Activated T-cell treated with anti-CD3 and anti-CD28 coated beads for 1 hour (primary cell): ENCODE measurements around the gene NMT2.

Source experiments
- DNase-seq: peaks from one replicate; pipeline ENCODE4 v3.0.0-alpha.2; 2020; ENCODE audit warnings: low read depth

NMT2 gene

DNA sequence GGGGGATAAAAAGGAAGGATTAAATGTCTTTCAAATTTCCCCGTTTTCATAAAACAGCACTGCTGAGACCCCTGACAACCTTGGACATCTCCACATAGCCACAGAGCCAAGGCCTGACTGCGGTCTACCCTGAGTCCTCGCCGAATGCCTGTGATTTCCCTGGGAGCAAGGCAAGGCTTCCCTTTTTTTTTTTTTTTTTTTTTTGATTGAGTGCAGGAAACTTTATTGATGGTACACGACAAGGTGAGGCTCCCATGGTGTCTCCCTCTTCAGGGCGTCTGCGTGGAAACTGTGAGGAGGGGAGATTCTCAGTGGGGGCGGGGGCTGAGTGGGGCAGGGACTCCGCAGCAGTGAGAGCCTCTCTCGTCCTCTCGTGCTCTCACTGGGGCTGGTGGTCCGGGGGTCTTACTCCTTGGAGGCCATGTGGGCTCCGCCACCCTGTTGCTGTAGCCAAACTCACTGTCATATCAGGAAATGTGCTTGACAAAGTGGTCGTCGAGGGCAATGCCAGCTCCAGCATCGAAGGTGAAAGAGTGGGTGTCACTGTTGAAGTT lies 75.6 kb downstream of the NMT2 start:
- DNase-seq = no peak

DNA sequence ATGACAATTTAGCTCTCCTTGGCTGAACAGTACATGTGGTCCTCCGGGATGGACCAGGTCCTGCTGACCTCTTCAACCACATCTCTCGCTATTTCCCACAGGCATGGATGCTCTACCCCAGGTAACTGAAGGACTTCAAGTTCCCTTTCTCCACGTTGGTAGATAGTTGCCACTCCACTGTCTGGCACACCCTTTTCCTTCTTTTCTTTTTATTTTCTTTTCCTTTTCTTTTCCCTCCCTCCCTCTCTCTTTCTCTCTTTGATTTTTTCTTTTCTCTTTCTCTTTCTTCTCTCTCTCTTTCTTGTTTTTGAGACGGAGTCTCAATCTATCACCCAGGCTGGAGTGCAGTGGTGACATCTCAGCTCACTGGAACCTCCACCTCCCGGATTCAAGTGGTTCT lies 77.1 kb downstream of the NMT2 start:
- no peak for DNase-seq

DNA sequence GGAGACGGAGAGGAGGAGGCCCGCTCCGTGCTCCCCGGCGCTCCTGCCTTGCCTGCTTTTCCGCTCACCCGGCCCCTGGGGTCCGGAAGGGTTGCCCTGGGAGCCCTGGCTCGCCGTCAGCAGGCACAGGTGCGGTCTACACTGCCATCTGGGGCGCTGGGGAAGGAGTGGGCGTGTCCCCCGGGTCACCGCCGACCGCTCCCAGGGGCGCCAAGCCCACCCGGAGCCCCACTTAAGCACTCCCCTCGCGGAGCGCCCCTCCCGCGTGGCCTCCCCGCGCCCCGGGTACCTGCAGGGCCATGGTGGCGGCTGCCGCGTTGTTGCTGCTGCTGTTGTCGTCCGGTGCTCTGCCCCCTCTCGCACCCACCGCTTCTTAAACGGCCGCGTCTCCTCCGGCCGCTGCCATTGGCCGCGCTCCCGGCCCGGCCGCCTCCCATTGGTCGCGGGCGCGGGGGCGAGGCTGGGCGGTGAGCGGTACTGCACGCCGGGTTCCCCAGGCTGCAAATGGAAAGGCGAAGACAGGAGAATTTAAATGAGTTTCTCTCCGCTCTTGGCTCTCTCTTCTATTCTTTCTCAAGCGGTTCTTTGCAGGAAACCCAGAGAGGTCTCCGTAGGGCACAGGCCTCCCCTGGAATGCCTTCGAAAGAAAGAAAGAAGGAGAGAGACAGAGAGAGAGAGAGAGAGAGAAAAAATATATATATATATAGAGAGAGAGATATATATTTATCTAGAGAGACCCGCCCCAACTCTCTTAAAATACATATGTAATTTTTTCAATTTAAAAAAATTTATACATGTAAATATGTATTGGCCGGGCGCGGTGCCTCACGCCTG lies 79.8 kb downstream of the NMT2 start, which contains the start of gene ACBD7:
Gene ACBD7 (minus strand): TSS at position 349 of the 834 bp plus-strand sequence. CDS start 48 bp downstream, at position 301.
- DNase-seq = peak; percentile 70

DNA sequence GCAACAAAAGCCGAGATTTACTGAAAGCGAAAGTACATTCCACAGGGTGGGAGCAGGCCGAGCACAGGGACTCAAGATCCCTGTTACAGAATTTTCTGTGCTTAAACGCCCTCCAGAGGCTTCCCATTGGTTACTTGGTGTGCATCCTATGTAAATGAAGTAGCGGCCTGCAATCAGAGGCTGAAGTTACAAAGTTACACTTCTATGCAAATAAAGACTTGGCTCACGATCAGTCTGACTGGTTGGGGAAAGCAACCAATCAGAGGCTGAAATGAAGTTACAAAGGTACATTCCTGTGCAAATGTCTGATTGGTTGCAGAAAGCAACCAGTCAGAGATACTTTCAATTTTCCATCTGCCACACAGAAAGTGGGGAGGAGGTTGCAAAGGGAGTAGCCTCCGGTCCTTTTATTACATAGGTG lies 84.0 kb downstream of the NMT2 start:
- DNase-seq = no peak

DNA sequence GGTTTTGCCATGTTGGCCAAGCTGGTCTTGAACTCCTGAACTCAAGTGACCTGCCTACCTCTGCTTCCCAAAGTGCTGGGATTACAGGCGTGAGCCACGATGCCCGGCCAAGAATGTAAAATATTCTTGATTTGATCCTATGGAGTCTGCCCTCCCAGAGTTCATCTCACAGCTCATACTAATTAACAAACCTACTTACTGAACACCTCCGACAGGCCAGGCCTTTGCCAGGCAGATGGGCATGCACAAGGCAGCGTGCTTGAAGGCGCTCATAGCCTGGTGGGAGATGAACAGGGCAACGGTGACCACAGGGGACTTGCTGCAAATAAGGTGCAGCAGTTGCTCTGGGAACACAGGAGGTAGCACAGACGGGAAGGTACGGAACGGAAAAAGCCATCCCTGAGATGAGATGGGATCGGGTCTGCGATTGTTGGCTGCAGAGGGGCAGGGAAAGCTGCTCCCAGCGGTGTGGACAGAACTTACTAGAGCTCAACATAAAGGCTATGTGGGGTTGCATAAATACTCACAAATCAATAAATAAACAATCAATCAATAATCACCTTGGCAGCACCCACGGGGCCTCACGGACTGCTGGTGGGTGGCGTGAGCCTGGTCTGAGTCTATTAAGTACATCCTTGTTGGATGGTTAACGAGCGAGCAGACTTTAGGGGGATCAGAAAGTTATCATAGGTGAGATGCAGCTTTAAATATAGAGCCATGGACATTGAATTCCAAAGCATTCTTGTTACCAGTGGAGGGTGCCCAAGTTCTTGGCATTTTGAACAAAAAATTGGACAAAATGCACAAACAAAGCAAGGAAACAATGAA lies 84.6 kb downstream of the NMT2 start:
- DNase-seq = no peak

DNA sequence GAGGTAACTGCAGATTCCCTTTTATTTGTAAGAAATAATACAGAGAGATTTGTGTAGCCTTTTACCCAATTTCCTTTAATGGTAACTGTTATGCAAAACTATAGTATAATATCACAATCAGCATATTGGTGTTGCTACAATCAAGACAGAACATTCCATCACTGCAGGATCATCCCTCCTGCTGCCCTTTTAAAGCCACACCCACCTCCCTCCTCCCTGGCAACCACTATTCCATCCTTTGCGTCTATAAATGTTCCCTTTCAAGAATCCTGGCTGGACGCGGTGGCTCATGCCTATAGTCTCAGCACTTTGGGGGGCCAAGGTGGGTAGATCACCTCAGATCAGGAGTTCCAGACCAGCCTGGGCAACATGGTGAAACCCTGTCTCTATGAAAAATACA lies 93.1 kb downstream of the NMT2 start:
- no peak for DNase-seq

DNA sequence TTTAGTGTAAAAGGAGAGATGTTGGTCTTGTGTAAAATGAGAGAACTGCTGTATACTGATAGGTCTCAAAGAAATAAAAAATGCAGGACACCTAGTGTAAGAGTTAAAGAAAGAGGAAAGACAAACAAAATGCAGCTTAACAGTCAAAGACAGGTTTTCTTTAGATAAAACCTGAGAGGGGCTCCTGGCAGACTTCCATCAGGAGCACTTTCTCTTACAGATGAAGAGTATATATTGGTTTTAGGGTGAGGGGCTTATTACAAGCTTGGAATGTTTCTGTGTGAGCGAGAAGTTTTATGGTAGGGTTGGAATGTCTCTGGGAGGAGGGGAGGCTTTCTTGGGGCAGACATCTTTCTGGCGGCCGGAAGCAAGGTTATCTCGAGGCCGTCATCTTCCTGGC lies 96.1 kb downstream of the NMT2 start:
- no peak for DNase-seq

DNA sequence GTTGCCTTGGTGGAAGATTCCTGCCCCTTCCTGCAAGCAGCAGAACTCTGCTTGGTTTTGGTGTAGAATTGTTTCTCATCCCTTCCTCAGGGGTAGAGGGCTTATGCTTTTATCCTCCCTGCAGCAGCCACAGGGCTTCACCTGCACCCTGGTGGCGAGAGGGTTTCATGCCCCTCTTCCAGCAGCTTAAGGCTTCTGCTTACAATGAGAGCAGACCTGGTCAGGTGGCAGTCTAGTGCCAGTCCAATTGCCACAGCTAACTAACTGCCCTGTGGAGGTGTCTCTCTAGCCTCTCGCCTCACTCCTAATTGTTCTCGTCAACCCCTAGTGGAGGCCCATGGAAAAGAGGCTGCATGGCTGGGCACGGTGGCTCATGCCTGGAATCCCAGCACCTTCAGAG lies 99.3 kb downstream of the NMT2 start:
- DNase-seq = no peak

DNA sequence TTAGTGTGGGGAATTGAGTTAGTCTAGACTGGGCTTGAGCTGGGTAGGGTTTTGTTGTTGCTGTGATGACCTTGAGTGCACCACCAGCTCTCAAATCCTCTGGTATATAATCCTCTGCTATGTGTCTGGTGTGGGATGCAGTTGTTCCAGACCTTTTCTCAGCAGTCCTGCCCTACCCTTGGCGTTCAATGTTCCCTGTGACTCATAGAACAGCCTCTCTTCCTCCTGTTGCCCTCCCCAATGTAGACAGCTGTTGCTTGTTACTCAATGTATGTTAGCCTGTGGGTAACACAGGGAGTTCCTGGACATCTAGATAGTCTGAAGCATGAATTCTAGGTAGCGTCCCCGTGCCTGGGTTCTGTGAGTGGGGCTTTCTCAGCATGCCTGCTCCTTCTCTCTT lies 99.7 kb downstream of the NMT2 start:
- DNase-seq = no peak

DNA sequence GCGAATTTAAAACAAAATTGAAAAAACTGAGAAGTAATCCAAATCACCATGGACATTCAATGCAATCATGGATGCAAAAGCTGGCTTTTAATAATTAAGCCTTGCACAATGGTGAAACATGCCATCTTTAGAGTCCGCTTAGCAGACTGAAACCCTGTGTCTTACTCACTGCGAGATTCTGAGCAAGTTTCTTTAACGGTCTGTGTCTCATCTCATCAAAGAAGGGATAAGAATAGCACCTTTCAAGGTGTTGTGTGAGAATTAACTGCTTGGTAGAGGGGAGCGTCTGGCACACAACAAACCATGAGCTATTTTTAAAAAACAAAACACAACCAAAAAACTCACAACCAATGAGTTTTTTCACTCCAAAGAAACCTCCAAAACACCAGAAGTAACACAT lies 101.3 kb downstream of the NMT2 start:
- DNase-seq = no peak

DNA sequence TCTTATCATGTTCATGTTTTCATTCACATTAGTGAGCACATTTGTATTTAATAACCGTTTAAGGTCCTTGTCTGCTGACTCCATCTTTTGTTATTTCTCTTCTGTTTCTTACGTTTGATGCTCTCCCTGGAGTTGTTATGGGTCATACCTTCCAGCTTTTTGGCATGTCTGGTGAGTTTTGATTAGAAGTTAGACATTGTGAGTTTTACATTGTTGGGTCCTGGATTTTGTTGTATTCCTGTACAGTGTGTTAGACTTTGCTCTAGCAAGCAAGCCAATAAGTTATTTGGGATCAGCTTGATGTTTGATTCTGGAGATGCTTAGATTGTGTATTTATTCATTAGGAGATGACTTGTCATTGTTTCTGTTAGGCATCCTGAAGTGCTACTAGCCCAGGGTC lies 107.9 kb downstream of the NMT2 start:
- no peak for DNase-seq

DNA sequence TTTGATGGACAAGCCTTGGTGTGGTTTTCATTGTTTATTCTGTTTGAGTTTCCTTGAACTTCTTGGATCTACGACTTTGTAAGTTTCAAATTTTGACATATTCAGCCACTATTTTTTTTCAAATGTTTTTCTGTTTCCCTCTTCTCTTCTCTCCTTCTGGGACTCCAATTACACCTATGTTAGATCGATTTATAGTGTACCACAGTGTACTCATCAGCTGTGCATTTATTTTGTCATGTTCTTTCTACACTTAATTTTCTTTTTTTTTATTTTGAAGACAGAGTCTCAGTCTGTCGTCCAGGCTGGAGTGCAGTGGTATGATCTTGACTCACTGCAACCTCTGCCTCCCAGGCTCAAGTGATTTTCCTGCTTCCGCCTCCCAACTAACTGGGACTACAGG lies 108.6 kb downstream of the NMT2 start:
- DNase-seq = no peak

DNA sequence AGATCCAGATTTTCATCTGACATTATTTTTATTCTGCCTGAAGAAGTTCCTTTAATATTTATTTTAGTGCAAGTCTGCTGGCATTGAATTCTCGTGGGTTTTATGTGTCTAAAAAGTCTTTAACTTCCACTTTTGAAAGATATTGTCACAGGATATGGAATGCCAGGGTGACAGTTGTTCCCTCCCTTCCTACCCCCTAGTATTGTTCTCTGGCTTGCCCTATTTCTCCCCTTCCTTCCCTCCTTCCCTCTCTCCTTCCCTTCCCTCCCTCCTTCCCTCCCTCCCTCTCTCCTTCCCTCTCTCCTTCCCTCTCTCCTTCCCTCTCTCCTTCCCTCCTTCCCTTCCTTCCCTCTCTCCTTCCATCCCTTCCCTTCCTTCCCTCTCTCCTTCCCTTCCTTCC lies 109.8 kb downstream of the NMT2 start:
- no peak for DNase-seq
